Parathyroid adenoma (tissue), 2 donors: ENCODE results near the gene CTAGE8.
"Not testable (repeated sequence)": the region's sequence is repeated elsewhere in the genome, so short reads cannot be mapped to it uniquely, and the experiment has no call there.

Experiments used
- H2AFZ ChIP-seq: fragments of 300-600 bp; sonication (generic); one replicate; pipeline ENCODE4 v1.7.0; 2017; ENCODE audit warnings: antibody characterized with exemption, mild to moderate bottlenecking
- H3K27ac ChIP-seq: fragments of 300-600 bp; sonication (generic); one replicate; pipeline ENCODE4 v1.7.0; 2017
- H3K27me3 ChIP-seq: fragments of 300-600 bp; sonication (generic); one replicate; pipeline ENCODE4 v1.7.0; 2017; ENCODE audit warnings: low read length; ENCODE audit not compliant: control insufficient read depth, insufficient read depth
- H3K36me3 ChIP-seq: fragments of 300-600 bp; sonication (generic); one replicate; pipeline ENCODE4 v1.7.0; 2017; ENCODE audit warnings: low read length; ENCODE audit not compliant: control insufficient read depth, insufficient read depth
- H3K4me1 ChIP-seq: fragments of 300-600 bp; sonication (generic); one replicate; pipeline ENCODE4 v1.7.0; 2017; ENCODE audit warnings: control low read depth
- H3K4me2 ChIP-seq: fragments of 300-600 bp; sonication (generic); one replicate; pipeline ENCODE4 v1.7.0; 2017; ENCODE audit warnings: low read length
- H3K4me3 ChIP-seq: fragments of 300-600 bp; sonication (generic); one replicate; pipeline ENCODE4 v1.7.0; 2017; ENCODE audit warnings: low read depth, low read length
- H3K79me2 ChIP-seq: fragments of 300-600 bp; sonication (generic); one replicate; pipeline ENCODE4 v1.7.0; 2017; ENCODE audit warnings: control low read depth
- H3K9ac ChIP-seq: fragments of 300-600 bp; sonication (generic); one replicate; pipeline ENCODE4 v1.7.0; 2017; ENCODE audit warnings: mild to moderate bottlenecking
- H3K9me3 ChIP-seq: fragments of 300-600 bp; sonication (generic); one replicate; pipeline ENCODE4 v1.7.0; 2017; ENCODE audit warnings: low read length; ENCODE audit not compliant: control insufficient read depth
- donor health status: primary hyperparathyroidism.

Gene CTAGE8

GRCh38 chr7:144292384-144293161, 23.5 kb upstream of the CTAGE8 start:
- H2AFZ ChIP-seq: peak overlapping the region; percentile 13
- not testable (repeated sequence) for H3K79me2 ChIP-seq, H3K9me3 ChIP-seq, H3K4me2 ChIP-seq, H3K9ac ChIP-seq, H3K4me3 ChIP-seq, H3K4me1 ChIP-seq, H3K36me3 ChIP-seq, H3K27me3 ChIP-seq
- peak overlapping the region; percentile 33 for H3K27ac ChIP-seq

GRCh38 chr7:144291607-144292006, 22.5 kb upstream of the CTAGE8 start:
- not testable (repeated sequence) for H3K4me2 ChIP-seq, H3K36me3 ChIP-seq, H3K27me3 ChIP-seq, H3K9me3 ChIP-seq, H3K4me1 ChIP-seq, H3K9ac ChIP-seq, H3K4me3 ChIP-seq, H3K27ac ChIP-seq, H2AFZ ChIP-seq, H3K79me2 ChIP-seq

GRCh38 chr7:144287171-144287784, 18.2 kb upstream of the CTAGE8 start:
- not testable (repeated sequence) for H3K36me3 ChIP-seq, H3K9me3 ChIP-seq, H3K79me2 ChIP-seq, H3K4me3 ChIP-seq, H3K9ac ChIP-seq, H3K27me3 ChIP-seq, H3K27ac ChIP-seq, H3K4me2 ChIP-seq, H3K4me1 ChIP-seq, H2AFZ ChIP-seq

GRCh38 chr7:144283716-144284115, 14.6 kb upstream of the CTAGE8 start:
- not testable (repeated sequence) for H3K9me3 ChIP-seq, H2AFZ ChIP-seq, H3K4me2 ChIP-seq, H3K79me2 ChIP-seq, H3K27ac ChIP-seq, H3K4me1 ChIP-seq, H3K27me3 ChIP-seq, H3K4me3 ChIP-seq, H3K36me3 ChIP-seq, H3K9ac ChIP-seq

- not testable (repeated sequence) for H3K27ac ChIP-seq, H3K36me3 ChIP-seq, H3K4me3 ChIP-seq, H3K27me3 ChIP-seq, H3K9ac ChIP-seq, H2AFZ ChIP-seq, H3K4me1 ChIP-seq, H3K9me3 ChIP-seq, H3K79me2 ChIP-seq, H3K4me2 ChIP-seq
These were observed 13.4 kb upstream of the CTAGE8 start for GRCh38 chr7:144282490-144282889.

- H3K27me3 ChIP-seq, H3K27ac ChIP-seq, H3K36me3 ChIP-seq, H3K9ac ChIP-seq, H2AFZ ChIP-seq, H3K9me3 ChIP-seq, H3K79me2 ChIP-seq, H3K4me1 ChIP-seq, H3K4me2 ChIP-seq, H3K4me3 ChIP-seq: not testable (repeated sequence)
These were observed 12.9 kb upstream of the CTAGE8 start for GRCh38 chr7:144281981-144282380.

- not testable (repeated sequence) for H3K79me2 ChIP-seq, H3K4me3 ChIP-seq, H3K4me1 ChIP-seq, H3K36me3 ChIP-seq, H3K4me2 ChIP-seq, H2AFZ ChIP-seq, H3K27me3 ChIP-seq, H3K27ac ChIP-seq, H3K9me3 ChIP-seq, H3K9ac ChIP-seq
These were observed 10.9 kb upstream of the CTAGE8 start for GRCh38 chr7:144280010-144280409.

- H3K27ac ChIP-seq, H3K4me1 ChIP-seq, H3K9ac ChIP-seq, H3K36me3 ChIP-seq, H3K9me3 ChIP-seq, H3K4me2 ChIP-seq, H2AFZ ChIP-seq, H3K79me2 ChIP-seq, H3K27me3 ChIP-seq, H3K4me3 ChIP-seq: not testable (repeated sequence)
These were observed 6.2 kb upstream of the CTAGE8 start for GRCh38 chr7:144275281-144275680.

GRCh38 chr7:144264692-144265091, 4.4 kb downstream of the CTAGE8 start, which contains the start of gene OR2A7:
OR2A7 (minus strand) TSS chr7:144264792; CDS start chr7:144259628, 5,164 bp downstream.
- not testable (repeated sequence) for H3K9me3 ChIP-seq, H3K36me3 ChIP-seq, H3K9ac ChIP-seq, H3K79me2 ChIP-seq, H2AFZ ChIP-seq, H3K4me1 ChIP-seq, H3K4me2 ChIP-seq, H3K27me3 ChIP-seq, H3K27ac ChIP-seq, H3K4me3 ChIP-seq

- H3K36me3 ChIP-seq, H3K4me2 ChIP-seq, H3K4me3 ChIP-seq, H3K27me3 ChIP-seq, H3K27ac ChIP-seq, H3K4me1 ChIP-seq, H2AFZ ChIP-seq, H3K9ac ChIP-seq, H3K9me3 ChIP-seq, H3K79me2 ChIP-seq: not testable (repeated sequence)
These were observed 7.0 kb downstream of the CTAGE8 start for GRCh38 chr7:144262128-144262527.

- H3K36me3 ChIP-seq, H3K27me3 ChIP-seq, H3K4me3 ChIP-seq, H2AFZ ChIP-seq, H3K4me1 ChIP-seq, H3K27ac ChIP-seq, H3K79me2 ChIP-seq, H3K9me3 ChIP-seq, H3K4me2 ChIP-seq, H3K9ac ChIP-seq: not testable (repeated sequence)
These were observed 10.0 kb downstream of the CTAGE8 start for GRCh38 chr7:144259067-144259466.
